GM19455 (cell line): Measurements from ENCODE around the gene VPS35.

Experiments used
- ATAC-seq: cut with Tn5 transposase; IDR thresholded peaks from one replicate; pipeline ENCODE4 v1.9.1; 2021; ENCODE audit not compliant: unreplicated experiment

The VPS35 gene

GRCh38 chr16:46620266-46621005, 68.5 kb downstream of the VPS35 start:
- ATAC-seq, result peak; percentile 7

- ATAC-seq, result no peak
Observed at GRCh38 chr16:46618516-46618915, 70.5 kb downstream of the VPS35 start.

GRCh38 chr16:46614006-46614405, 75.0 kb downstream of the VPS35 start:
- ATAC-seq, result no peak

- no peak for ATAC-seq
Observed at GRCh38 chr16:46613352-46613751, 75.6 kb downstream of the VPS35 start.

- peak; percentile 57 for ATAC-seq
Observed at GRCh38 chr16:46612121-46612520, 76.9 kb downstream of the VPS35 start.

GRCh38 chr16:46607529-46607928, 81.4 kb downstream of the VPS35 start:
- no peak for ATAC-seq

- no peak for ATAC-seq
Observed at GRCh38 chr16:46606231-46606630, 82.7 kb downstream of the VPS35 start.
